ENCODE measurements around the gene USP17L15. TPM values are rescaled to one million over a fixed set of nuclear protein-coding genes. Genes with fewer than 3 reads are reported as not detected.
"Not testable (repeated sequence)": the region's sequence is repeated elsewhere in the genome, so short reads cannot be mapped to it uniquely, and the experiment has no call there.

Gene USP17L15
- total RNA-seq, 1 donor from 2014 or later: not detected

GRCh38 chr4:9271719-9272118 lies 37.5 kb downstream of the USP17L15 start:
- H3K9me3 Mint-ChIP-seq; H3K27me3 Mint-ChIP-seq; H3K36me3 Mint-ChIP-seq (ENCODE audit: low read depth); H3K4me1 Mint-ChIP-seq; intact Hi-C loops (cut with micrococcal nuclease); H3K4me3 Mint-ChIP-seq; H3K27ac Mint-ChIP-seq: not testable (repeated sequence)
- peak; percentile 56 for DNase-seq

Other genes starting within 250 kb of the USP17L15 start
- not detected in 2 replicates for gene FAM90A26, start 64.0 kb upstream of the USP17L15 start, total RNA-seq
- gene USP17L10, start 23.7 kb upstream of the USP17L15 start, total RNA-seq: not detected in 2 replicates
- not detected in 2 replicates for gene USP17L11, start 19.0 kb upstream of the USP17L15 start, total RNA-seq
- not detected in 2 replicates for gene USP17L12, start 14.2 kb upstream of the USP17L15 start, total RNA-seq
- gene USP17L13, start 9.5 kb upstream of the USP17L15 start, total RNA-seq: not detected in 2 replicates
- gene USP17L17, start 9.5 kb downstream of the USP17L15 start, total RNA-seq: not detected in 2 replicates
- gene USP17L18, start 14.2 kb downstream of the USP17L15 start, total RNA-seq: not detected in 2 replicates
- not detected in 2 replicates for gene USP17L19, start 19.0 kb downstream of the USP17L15 start, total RNA-seq
- not detected in 2 replicates for gene USP17L20, start 23.7 kb downstream of the USP17L15 start, total RNA-seq
- not detected in 2 replicates for gene USP17L21, start 28.5 kb downstream of the USP17L15 start, total RNA-seq
- gene USP17L22, start 33.2 kb downstream of the USP17L15 start, total RNA-seq: not detected in 2 replicates
- gene USP17L24, start 90.8 kb downstream of the USP17L15 start, total RNA-seq: not detected in 2 replicates
- not detected in 2 replicates for gene USP17L25, start 95.5 kb downstream of the USP17L15 start, total RNA-seq
- gene USP17L26, start 100.3 kb downstream of the USP17L15 start, total RNA-seq: not detected in 2 replicates
- not detected in 2 replicates for gene USP17L5, start 105.0 kb downstream of the USP17L15 start, total RNA-seq
- gene USP17L27, start 109.8 kb downstream of the USP17L15 start, total RNA-seq: not detected in 2 replicates
- gene USP17L28, start 114.5 kb downstream of the USP17L15 start, total RNA-seq: not detected in 2 replicates
- not detected in 2 replicates for gene USP17L29, start 119.3 kb downstream of the USP17L15 start, total RNA-seq
- not detected in 2 replicates for gene USP17L30, start 128.7 kb downstream of the USP17L15 start, total RNA-seq
- gene DEFB131A, start 210.0 kb downstream of the USP17L15 start, total RNA-seq: not detected in 2 replicates

All from activated CD4-positive, alpha-beta T cell treated with anti-CD3 and anti-CD28 coated beads, Interleukin-2, amount 10 ng/mL, durations not matched to agents 24 days and 14 days (primary cell).